Neural progenitor cell (in vitro differentiated cells): Measurements from ENCODE around the gene ETFB. TPM values are rescaled to one million over a fixed set of nuclear protein-coding genes. Genes with fewer than 3 reads are reported as not detected.

Experiments used
- DNase-seq: peaks from one replicate; pipeline ENCODE4 v3.0.0-alpha.2; 2016; ENCODE audit warnings: low spot score
- H2AFZ ChIP-seq: fragments of 200-600 bp; sonication (generic); replicated peaks from 2 replicates; pipeline ENCODE4 v1.6.1; 2016; ENCODE audit warnings: antibody characterized with exemption
- H3F3A ChIP-seq: fragments of 200-600 bp; sonication (generic); 2 replicates; pipeline ENCODE4 v1.6.1; 2016; ENCODE audit warnings: antibody characterized with exemption, low read depth
- H3K27ac ChIP-seq: fragments of 200-600 bp; sonication (generic); 2 replicates; pipeline ENCODE4 v1.5.1; 2016; ENCODE audit warnings: mild to moderate bottlenecking
- H3K27me3 ChIP-seq: fragments of 200-600 bp; sonication (generic); 2 replicates; pipeline ENCODE4 v1.6.1; 2016; ENCODE audit warnings: mild to moderate bottlenecking, moderate library complexity
- H3K36me3 ChIP-seq: fragments of 200-600 bp; sonication (generic); 2 replicates; pipeline ENCODE4 v1.5.1; 2016
- H3K4me1 ChIP-seq: fragments of 200-600 bp; sonication (generic); 2 replicates; pipeline ENCODE4 v1.6.1; 2016; ENCODE audit warnings: mixed run types
- H3K4me2 ChIP-seq: fragments of 200-600 bp; sonication (generic); 2 replicates; pipeline ENCODE4 v1.6.1; 2016
- H3K4me3 ChIP-seq: fragments of 200-600 bp; sonication (generic); 2 replicates; pipeline ENCODE4 v1.5.1; 2016
- H3K79me2 ChIP-seq: fragments of 200-600 bp; sonication (generic); 2 replicates; pipeline ENCODE4 v1.6.1; 2016; ENCODE audit warnings: low read depth
- H3K9ac ChIP-seq: fragments of 200-600 bp; sonication (generic); 2 replicates; pipeline ENCODE4 v1.6.1; 2016
- H3K9me3 ChIP-seq: fragments of 200-600 bp; sonication (generic); 2 replicates; pipeline ENCODE4 v1.5.1; 2016; ENCODE audit warnings: low read depth
- H4K20me1 ChIP-seq: fragments of 200-600 bp; sonication (generic); 2 replicates; pipeline ENCODE4 v1.6.1; 2016; ENCODE audit warnings: low read depth
- H3K27ac Mint-ChIP-seq: 3 replicates; pipeline ENCODE4 v1.8.0; 2021; ENCODE audit warnings: mixed read lengths
- H3K27me3 Mint-ChIP-seq: 2 replicates; pipeline ENCODE4 v1.8.0; 2022; ENCODE audit warnings: low read depth, mild to moderate bottlenecking, inconsistent platforms, moderate library complexity, mixed read lengths; ENCODE audit not compliant: insufficient read depth
- H3K36me3 Mint-ChIP-seq: 3 replicates; pipeline ENCODE4 v1.8.0; 2021; ENCODE audit warnings: mixed read lengths
- H3K4me1 Mint-ChIP-seq: 3 replicates; pipeline ENCODE4 v1.8.0; 2021; ENCODE audit warnings: mixed read lengths
- H3K4me3 Mint-ChIP-seq: 3 replicates; pipeline ENCODE4 v1.8.0; 2021; ENCODE audit warnings: mild to moderate bottlenecking, moderate library complexity, mixed read lengths
- H3K9me3 Mint-ChIP-seq: 3 replicates; pipeline ENCODE4 v1.8.0; 2020; ENCODE audit warnings: mixed read lengths
- EZH2 ChIP-seq: fragments of 200-600 bp; sonication (generic); IDR thresholded peaks from 2 replicates; pipeline ENCODE4 v1.6.1; 2017; ENCODE audit warnings: antibody characterized with exemption, mild to moderate bottlenecking, moderate library complexity
- EZH2phosphoT487 ChIP-seq: fragments of 200-600 bp; sonication (generic); IDR thresholded peaks from 2 replicates; pipeline ENCODE4 v1.6.1; 2017; ENCODE audit warnings: antibody characterized with exemption
- total RNA-seq: library from RNA; depleted of rRNA; stranded (reverse); fragments of >200 nt; gene quantifications from 2 replicates; pipeline ENCODE4 v1.2.3, GENCODE V29; 2015; ENCODE audit warnings: low replicate concordance
- TF ChIP-seq, protein P1 (sequence below): fragments of 200-600 bp; sonication (generic); IDR thresholded peaks from 2 replicates; pipeline ENCODE4 v1.5.1; 2017; ENCODE audit warnings: antibody characterized with exemption, mild to moderate bottlenecking

Gene ETFB
- total RNA-seq, 1 donor from 2014 or later: 27.0 TPM

DNA sequence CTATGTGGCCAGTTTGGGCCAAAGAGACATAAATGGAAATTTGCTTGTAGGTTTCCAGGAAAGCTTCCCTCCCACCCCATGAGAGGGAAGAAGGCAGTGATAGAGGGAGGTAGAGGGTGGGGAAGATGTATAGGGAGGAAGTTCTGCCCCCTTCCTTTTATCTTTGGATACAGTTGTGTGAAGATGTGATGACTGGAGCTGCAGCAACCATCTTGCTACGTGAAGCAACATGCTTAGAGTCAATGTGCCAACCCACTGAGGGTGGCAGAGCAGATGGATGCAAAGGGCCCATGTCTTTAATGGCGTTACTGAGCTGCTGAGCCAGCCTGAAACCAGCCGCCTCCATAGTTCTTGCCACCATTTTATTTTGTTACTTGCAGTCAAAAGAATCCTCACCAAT lies 35.0 kb downstream of the ETFB start:
- no peak for TF ChIP-seq EZH2
- TF ChIP-seq, protein P1, sequence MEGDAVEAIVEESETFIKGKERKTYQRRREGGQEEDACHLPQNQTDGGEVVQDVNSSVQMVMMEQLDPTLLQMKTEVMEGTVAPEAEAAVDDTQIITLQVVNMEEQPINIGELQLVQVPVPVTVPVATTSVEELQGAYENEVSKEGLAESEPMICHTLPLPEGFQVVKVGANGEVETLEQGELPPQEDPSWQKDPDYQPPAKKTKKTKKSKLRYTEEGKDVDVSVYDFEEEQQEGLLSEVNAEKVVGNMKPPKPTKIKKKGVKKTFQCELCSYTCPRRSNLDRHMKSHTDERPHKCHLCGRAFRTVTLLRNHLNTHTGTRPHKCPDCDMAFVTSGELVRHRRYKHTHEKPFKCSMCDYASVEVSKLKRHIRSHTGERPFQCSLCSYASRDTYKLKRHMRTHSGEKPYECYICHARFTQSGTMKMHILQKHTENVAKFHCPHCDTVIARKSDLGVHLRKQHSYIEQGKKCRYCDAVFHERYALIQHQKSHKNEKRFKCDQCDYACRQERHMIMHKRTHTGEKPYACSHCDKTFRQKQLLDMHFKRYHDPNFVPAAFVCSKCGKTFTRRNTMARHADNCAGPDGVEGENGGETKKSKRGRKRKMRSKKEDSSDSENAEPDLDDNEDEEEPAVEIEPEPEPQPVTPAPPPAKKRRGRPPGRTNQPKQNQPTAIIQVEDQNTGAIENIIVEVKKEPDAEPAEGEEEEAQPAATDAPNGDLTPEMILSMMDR: no peak
- no peak for TF ChIP-seq EZH2phosphoT487
- Histone ChIP-seq H4K20me1 (no peaks in the 10 kb centered on the region), H3K9ac (no peak overlapping the region), H3K36me3 (no peaks in the 10 kb centered on the region), H2AFZ (no peak overlapping the region), H3K27ac (no peak overlapping the region), H3K79me2 (no peaks in the 10 kb centered on the region), H3K4me3 (no peak overlapping the region), H3K4me2 (no peak overlapping the region), H3K4me1 (no peaks in the 10 kb centered on the region), H3K9me3 (no peaks in the 10 kb centered on the region), H3K27me3 (peaks cover 7% of the 10 kb centered on the region), H3F3A (no peaks in the 10 kb centered on the region)
- Mint-ChIP-seq H3K4me1 (peaks cover 2% of the 10 kb centered on the region), H3K27me3 (peaks cover 5% of the 10 kb centered on the region), H3K9me3 (peaks cover 2% of the 10 kb centered on the region), H3K4me3 (no peak overlapping the region), H3K27ac (no peak overlapping the region), H3K36me3 (peaks cover 19% of the 10 kb centered on the region)
- no peak for DNase-seq

DNA sequence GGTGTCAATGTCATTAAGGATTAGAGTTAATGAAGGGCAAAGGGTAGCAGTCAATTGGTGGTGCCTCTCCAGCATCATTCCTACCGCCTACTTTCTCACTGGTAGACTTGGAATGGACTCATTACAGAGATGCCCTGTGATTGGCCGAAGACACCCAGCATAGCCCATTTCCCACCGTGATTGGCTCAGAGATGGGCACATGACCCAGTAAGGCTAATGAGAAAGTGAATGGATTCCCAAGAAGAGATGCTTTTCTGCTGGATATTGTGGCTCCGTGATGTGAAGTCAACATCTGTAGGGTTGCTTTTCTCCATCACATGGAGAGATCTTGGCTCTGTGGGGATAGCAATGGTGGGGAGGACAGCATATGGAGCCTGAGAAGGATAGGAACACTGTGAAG lies 35.8 kb downstream of the ETFB start:
- no peaks in the 10 kb centered on the region for H3K9me3 ChIP-seq
- H3K4me3 ChIP-seq: no peak overlapping the region
- no peak overlapping the region for H2AFZ ChIP-seq
- no peak overlapping the region for H3K4me2 ChIP-seq
- H3K9me3 Mint-ChIP-seq: peaks cover 2% of the 10 kb centered on the region
- no peaks in the 10 kb centered on the region for H3F3A ChIP-seq
- no peaks in the 10 kb centered on the region for H3K36me3 ChIP-seq
- no peak for DNase-seq
- H3K9ac ChIP-seq: no peak overlapping the region
- H3K79me2 ChIP-seq: no peaks in the 10 kb centered on the region
- no peak overlapping the region for H3K27ac ChIP-seq
- H3K4me1 ChIP-seq: no peaks in the 10 kb centered on the region
- H3K27me3 Mint-ChIP-seq: peaks cover 7% of the 10 kb centered on the region
- H3K4me3 Mint-ChIP-seq: no peak overlapping the region
- peaks cover 26% of the 10 kb centered on the region for H3K36me3 Mint-ChIP-seq
- TF ChIP-seq EZH2: no peak
- TF ChIP-seq, protein P1: no peak
- no peak for TF ChIP-seq EZH2phosphoT487
- H4K20me1 ChIP-seq: no peaks in the 10 kb centered on the region
- no peak overlapping the region for H3K27ac Mint-ChIP-seq
- H3K27me3 ChIP-seq: peaks cover 7% of the 10 kb centered on the region
- H3K4me1 Mint-ChIP-seq: peaks cover 2% of the 10 kb centered on the region

- no peaks in the 10 kb centered on the region for H3K4me1 ChIP-seq
- no peak for DNase-seq
- no peaks in the 10 kb centered on the region for H3K9me3 ChIP-seq
- H3K9me3 Mint-ChIP-seq: peaks cover 2% of the 10 kb centered on the region
- no peaks in the 10 kb centered on the region for H3K36me3 ChIP-seq
- H3K36me3 Mint-ChIP-seq: peaks cover 26% of the 10 kb centered on the region
- H3K79me2 ChIP-seq: no peaks in the 10 kb centered on the region
- no peak overlapping the region for H3K4me3 Mint-ChIP-seq
- no peak overlapping the region for H2AFZ ChIP-seq
- no peak overlapping the region for H3K27ac ChIP-seq
- peaks cover 2% of the 10 kb centered on the region for H3K4me1 Mint-ChIP-seq
- peaks cover 7% of the 10 kb centered on the region for H3K27me3 ChIP-seq
- no peaks in the 10 kb centered on the region for H4K20me1 ChIP-seq
- no peak overlapping the region for H3K27ac Mint-ChIP-seq
- H3F3A ChIP-seq: no peaks in the 10 kb centered on the region
- TF ChIP-seq EZH2phosphoT487 (no peak), EZH2 (no peak)
- TF ChIP-seq, protein P1: no peak
- H3K9ac ChIP-seq: no peak overlapping the region
- no peak overlapping the region for H3K4me2 ChIP-seq
- H3K27me3 Mint-ChIP-seq: peaks cover 7% of the 10 kb centered on the region
- no peak overlapping the region for H3K4me3 ChIP-seq
Observed at GRCh38 chr19:51329411-51329810, 36.8 kb downstream of the ETFB start.
